Endometrial microvascular endothelial cells (primary cell): ENCODE data around the gene DPYSL4. TPM values are rescaled to one million over a fixed set of nuclear protein-coding genes. Genes with fewer than 3 reads are reported as not detected.

Experiments used
- in situ Hi-C: cut with HindIII; loops from 2 replicates; pipeline ENCODE4 v1.10.0; 2017; ENCODE audit warnings: low sequenced_read_pairs, low pct_unique_long_range_greater_than_20kb; ENCODE audit errors: inconsistent ontology term
- total RNA-seq: library from RNA; depleted of rRNA; stranded (reverse); fragments of >200 nt; gene quantifications from one replicate; pipeline ENCODE4 v1.2.3, GENCODE V29; 2015; ENCODE audit errors: inconsistent ontology term

The DPYSL4 gene
- total RNA-seq, 1 donor from 2014 or later: 7.3 TPM

- in situ Hi-C loops: no loop called here
Measured at GRCh38 chr10:132173185-132173584, 13.6 kb upstream of the DPYSL4 start.

- in situ Hi-C loops: no loop called here
Measured at GRCh38 chr10:132174237-132174636, 12.5 kb upstream of the DPYSL4 start.

GRCh38 chr10:132175408-132175807, 11.3 kb upstream of the DPYSL4 start:
- in situ Hi-C loops: no loop called here

- in situ Hi-C loops: no loop called here
Measured at GRCh38 chr10:132175907-132176581, 10.7 kb upstream of the DPYSL4 start.

- in situ Hi-C loops: no loop called here
Measured at GRCh38 chr10:132176623-132177500, 9.9 kb upstream of the DPYSL4 start.

- in situ Hi-C loops: no loop called here
Measured at GRCh38 chr10:132178046-132178445, 8.7 kb upstream of the DPYSL4 start.

GRCh38 chr10:132178672-132179545, 7.8 kb upstream of the DPYSL4 start:
- in situ Hi-C loops: no loop called here

- in situ Hi-C loops: no loop called here
Measured at GRCh38 chr10:132179551-132180392, 7.0 kb upstream of the DPYSL4 start.

GRCh38 chr10:132180736-132181135, 6.0 kb upstream of the DPYSL4 start:
- in situ Hi-C loops: no loop called here

GRCh38 chr10:132181691-132182425, 4.9 kb upstream of the DPYSL4 start:
- in situ Hi-C loops: no loop called here

GRCh38 chr10:132182591-132182990, 4.2 kb upstream of the DPYSL4 start:
- in situ Hi-C loops: no loop called here

- in situ Hi-C loops: no loop called here
Measured at GRCh38 chr10:132183046-132183445, 3.7 kb upstream of the DPYSL4 start.

GRCh38 chr10:132184816-132185593, 1.7 kb upstream of the DPYSL4 start:
- in situ Hi-C loops: no loop called here

- in situ Hi-C loops: no loop called here
Measured at GRCh38 chr10:132185601-132186487, 904 bp upstream of the DPYSL4 start.

- in situ Hi-C loops: no loop called here
Measured at GRCh38 chr10:132187430-132188138, 836 bp downstream of the DPYSL4 start.

GRCh38 chr10:132188331-132188730, 1.6 kb downstream of the DPYSL4 start:
- in situ Hi-C loops: no loop called here
